ENCODE data around the gene KCND3. TPM values are rescaled to one million over a fixed set of nuclear protein-coding genes. Genes with fewer than 3 reads are reported as not detected.

KCND3 gene
- total RNA-seq, 4 donors from 2014 or later = 6.9 to 11.7 (median 9.5) TPM

- DNase-seq (ENCODE audit: low spot score) (no peak), ATAC-seq (ENCODE audit: low FRiP score) (no peak)
- no peak for TF ChIP-seq CTCF (IDR thresholded peaks at IDR 0.05)
Observed at GRCh38 chr1:111956155-111956771, 33.2 kb downstream of the KCND3 start.

DNA sequence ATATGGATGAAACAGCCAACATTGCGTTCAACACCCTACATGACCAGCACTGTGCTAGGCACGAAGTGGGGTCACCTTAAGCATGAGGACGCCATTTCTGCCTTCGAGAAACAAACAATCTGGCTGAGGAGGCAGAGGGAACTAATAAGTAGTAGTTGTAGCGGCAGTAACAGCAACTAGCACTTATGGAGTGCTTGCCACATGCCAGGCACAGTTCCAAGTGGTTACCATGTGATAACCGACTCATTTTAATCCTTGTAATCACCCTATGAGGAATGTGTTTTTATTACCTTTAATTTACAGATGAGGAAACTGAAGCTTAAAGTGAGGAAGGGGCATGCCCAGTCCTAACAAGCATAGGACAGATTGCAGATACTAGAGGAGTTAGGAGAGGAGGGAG is 33.7 kb downstream of the KCND3 start:
- ATAC-seq (ENCODE audit: low FRiP score) (no peak), DNase-seq (ENCODE audit: low spot score) (no peak)
- no peak for TF ChIP-seq CTCF (IDR thresholded peaks at IDR 0.05)

DNA sequence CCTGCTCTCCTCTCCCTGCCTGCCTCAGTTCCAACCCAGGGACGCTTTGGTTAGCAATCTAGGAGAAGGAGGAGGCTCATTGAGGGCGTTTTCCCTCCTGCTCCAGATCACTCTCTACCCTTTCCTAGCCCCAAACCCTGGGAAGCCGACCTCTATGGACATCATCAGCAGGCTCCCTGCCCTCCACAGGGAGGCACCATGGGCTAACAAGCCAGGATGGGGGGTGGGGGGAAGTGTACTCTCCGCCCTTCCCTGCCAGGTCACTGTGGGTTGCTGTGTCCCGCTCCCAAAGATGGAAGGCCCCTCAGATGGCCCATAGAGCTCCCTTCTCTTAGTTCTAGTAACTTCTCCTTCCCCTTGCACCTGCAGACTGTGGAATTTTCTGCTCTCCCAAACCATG is 35.7 kb downstream of the KCND3 start:
- DNase-seq (ENCODE audit: low spot score) (no peak), ATAC-seq (ENCODE audit: low FRiP score) (no peak)
- TF ChIP-seq CTCF (IDR thresholded peaks at IDR 0.05) = no peak

- DNase-seq (ENCODE audit: low spot score) (no peak), ATAC-seq (ENCODE audit: low FRiP score) (no peak)
- TF ChIP-seq CTCF (IDR thresholded peaks at IDR 0.05) = no peak
Observed at GRCh38 chr1:111952125-111952657, 37.3 kb downstream of the KCND3 start.

GRCh38 chr1:111948209-111949171 is 41.0 kb downstream of the KCND3 start:
- DNase-seq (ENCODE audit: low spot score) = no peak
- peak; percentile 94 for ATAC-seq (ENCODE audit: low FRiP score)
- TF ChIP-seq CTCF (IDR thresholded peaks at IDR 0.05) = no peak

DNA sequence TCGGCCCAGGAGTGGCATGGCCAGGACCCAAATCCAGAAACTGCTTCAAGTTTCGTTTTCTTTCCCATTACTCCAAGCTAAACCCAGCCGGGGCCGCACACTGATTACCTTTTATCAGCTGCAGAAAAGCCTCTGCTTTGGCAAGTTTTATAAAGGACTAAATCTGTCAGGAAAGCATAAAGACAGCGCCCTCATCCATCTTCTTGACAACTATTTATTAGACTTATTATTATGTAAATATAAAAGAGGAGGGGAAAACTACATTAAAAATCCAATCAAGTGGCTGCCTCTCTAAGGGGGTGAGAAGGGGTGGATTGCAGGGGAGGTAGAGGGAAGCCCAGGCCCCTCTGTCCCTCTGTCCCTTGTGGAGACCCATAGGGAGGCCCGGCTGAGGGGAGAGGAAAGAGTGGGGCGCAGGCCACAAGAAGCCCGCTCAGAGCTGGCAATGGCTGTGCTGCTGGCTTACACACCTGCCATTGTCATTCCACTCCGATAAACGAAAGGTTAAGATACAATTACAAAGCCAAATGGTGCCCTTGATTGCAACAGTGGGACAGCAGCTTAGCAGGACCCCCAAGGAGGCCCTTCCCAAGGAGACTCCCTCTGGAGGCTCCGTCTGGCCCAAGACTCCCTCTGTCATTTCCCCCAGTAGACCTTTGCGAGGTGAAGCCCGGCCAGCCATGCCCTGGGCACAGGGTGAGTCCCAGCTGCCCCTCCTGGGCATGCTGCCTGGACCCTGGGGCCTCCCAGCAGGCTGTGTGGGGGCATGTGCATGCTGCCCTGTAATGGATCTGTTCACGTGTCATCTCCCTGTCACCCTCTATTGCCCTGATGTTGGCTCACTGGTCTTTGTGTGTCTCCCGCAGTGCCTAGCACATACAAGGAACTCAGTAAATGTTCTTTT is 45.4 kb downstream of the KCND3 start:
- no peak for DNase-seq (ENCODE audit: low spot score)
- no peak for TF ChIP-seq CTCF (IDR thresholded peaks at IDR 0.05)
- ATAC-seq (ENCODE audit: low FRiP score) = no peak

Data from omental fat pad (tissue), 4 donors.